ENCODE results near the gene KLHL29. TPM values are rescaled to one million over a fixed set of nuclear protein-coding genes. Genes with fewer than 3 reads are reported as not detected.

The KLHL29 gene
- total and polyA plus RNA-seq, 10 of the 15 experiments (the other 5 are each of a cell fraction or from before 2014, with no cell fraction given) = 1.4 to 19.5 (median 6.1) TPM

- DNase-seq (ENCODE audit: low read depth, low spot score) = no peak
- Histone ChIP-seq H3K4me1 (ENCODE audit: control insufficient read depth, insufficient read depth, low read length) (no peaks in the 10 kb centered on the region), H3K9me3 (replicated peaks; ENCODE audit: control insufficient read depth, insufficient read depth, low read length) (no peaks in the 10 kb centered on the region), H2AFZ (ENCODE audit: control insufficient read depth, low read depth, low read length) (no peak overlapping the region), H3K36me3 (ENCODE audit: control insufficient read depth in 2 of 2, insufficient read depth in 2 of 2, low read length in 1 of 2) (peaks cover 15 to 16% of the 10 kb centered on the region in 2 experiments; a peak in 3 of 4 replicates), H3K27me3 (replicated peaks in 1 of 2; ENCODE audit: control insufficient read depth in 2 of 2, insufficient read depth in 2 of 2, low read length in 1 of 2) (no peaks in the 10 kb centered on the region), H3K9ac (ENCODE audit: control insufficient read depth, insufficient read depth, low read length) (no peak overlapping the region), H3K27ac (ENCODE audit: control insufficient read depth, insufficient read depth) (no peak overlapping the region), H3K4me3 (no peak overlapping the region), H4K20me1 (ENCODE audit: control insufficient read depth, insufficient read depth) (no peaks in the 10 kb centered on the region), H3K4me2 (ENCODE audit: control insufficient read depth, insufficient read depth) (no peak overlapping the region), H3K79me2 (ENCODE audit: control insufficient read depth, insufficient read depth, low read length) (no peaks in the 10 kb centered on the region)
- no peak for FAIRE-seq
- in situ Hi-C loops (cut with MboI) (no loop called here), intact Hi-C loops (cut with micrococcal nuclease; ENCODE audit: unreplicated experiment) (no loop called here)
- TF ChIP-seq STAT3 (IDR thresholded peaks at IDR 0.05; ENCODE audit: low read depth, low read length) = no peak
- TF ChIP-seq SMARCA5 (IDR thresholded peaks at IDR 0.05) = no peak
- TF ChIP-seq TBL1XR1 (IDR thresholded peaks at IDR 0.05; ENCODE audit: low read depth, low read length) = no peak
- TF ChIP-seq SREBF1 (IDR thresholded peaks at IDR 0.05; ENCODE audit: low read length) = no peak
- TF ChIP-seq NFYA (IDR thresholded peaks at IDR 0.05; ENCODE audit: borderline replicate concordance, low read depth, low read length) = no peak
- no peak for TF ChIP-seq TCF7 (IDR thresholded peaks at IDR 0.05; ENCODE audit: borderline replicate concordance)
- no peak for TF ChIP-seq FOXK2 (IDR thresholded peaks at IDR 0.05)
- TF ChIP-seq CREB1 (IDR thresholded peaks at IDR 0.05; ENCODE audit: low read depth) = no peak
- ChIA-PET SMC1A (ENCODE audit: uncharacterized antibody, unreplicated experiment) (no interaction called here), RAD21 (ENCODE audit: unreplicated experiment) (no interaction called here), POLR2A (no interaction called here), CTCF (no interaction called here)
- BruUV-seq (replicated peaks) = TSS peak; percentile 28
- no peak for ATAC-seq
- 67% methylated on average over 5 of the region's 5 CpGs for WGBS (ENCODE audit: insufficient coverage, insufficient replicate concordance, low lambda C conversion rate, missing lambda C conversion rate)
Observed at GRCh38 chr2:23699580-23699925, 314.6 kb downstream of the KLHL29 start.

GRCh38 chr2:23700627-23701026, 315.6 kb downstream of the KLHL29 start:
- no peak for FAIRE-seq
- ChIA-PET SMC1A (ENCODE audit: uncharacterized antibody, unreplicated experiment) (no interaction called here), POLR2A (no interaction called here)
- TF ChIP-seq NRF1 (conservative IDR thresholded peaks at IDR 0.05; ENCODE audit: low read depth, low read length) (no peak), GATAD2B (conservative IDR thresholded peaks at IDR 0.05; ENCODE audit: low read depth) (no peak), MAX (IDR thresholded peaks at IDR 0.05; ENCODE audit: low read depth, low read length) (no peak), MTA3 (IDR thresholded peaks at IDR 0.05; ENCODE audit: borderline replicate concordance, low read length) (no peak), ZBED1 (IDR thresholded peaks at IDR 0.05; ENCODE audit: borderline replicate concordance) (no peak), CHD1 (IDR thresholded peaks at IDR 0.05; ENCODE audit: low read depth, low read length) (no peak), POLR2AphosphoS2 (IDR thresholded peaks at IDR 0.05; ENCODE audit: low read depth, low read length) (no peak), REST (IDR thresholded peaks at IDR 0.05; ENCODE audit: low read depth, low read length) (no peak), BCL11A (IDR thresholded peaks at IDR 0.05; ENCODE audit: low read depth, low read length) (no peak)

More at GRCh38 chr2:23700627-23701026, 315.6 kb downstream of the KLHL29 start:
- RAD21 ChIA-PET (ENCODE audit: unreplicated experiment) = no interaction called here
- Histone ChIP-seq H3K9ac (ENCODE audit: control insufficient read depth, insufficient read depth, low read length) (no peak overlapping the region), H3K4me2 (ENCODE audit: control insufficient read depth, insufficient read depth) (no peak overlapping the region), H4K20me1 (ENCODE audit: control insufficient read depth, insufficient read depth) (no peaks in the 10 kb centered on the region), H3K27me3 (replicated peaks in 1 of 2; ENCODE audit: control insufficient read depth in 2 of 2, insufficient read depth in 2 of 2, low read length in 1 of 2) (no peaks in the 10 kb centered on the region), H3K79me2 (ENCODE audit: control insufficient read depth, insufficient read depth, low read length) (no peaks in the 10 kb centered on the region), H3K36me3 (ENCODE audit: control insufficient read depth in 2 of 2, insufficient read depth in 2 of 2, low read length in 1 of 2) (peaks cover 15 to 16% of the 10 kb centered on the region in 2 experiments; a peak in 3 of 4 replicates), H3K27ac (ENCODE audit: control insufficient read depth, insufficient read depth) (no peak overlapping the region), H3K4me3 (no peak overlapping the region), H3K4me1 (ENCODE audit: control insufficient read depth, insufficient read depth, low read length) (no peaks in the 10 kb centered on the region), H2AFZ (ENCODE audit: control insufficient read depth, low read depth, low read length) (no peak overlapping the region), H3K9me3 (replicated peaks; ENCODE audit: control insufficient read depth, insufficient read depth, low read length) (no peaks in the 10 kb centered on the region)
- intact Hi-C loops (cut with micrococcal nuclease; ENCODE audit: unreplicated experiment) = no loop called here
- no TSS peak for BruUV-seq (replicated peaks)
- 67% methylated on average over 5 of the region's 5 CpGs for WGBS (ENCODE audit: insufficient coverage, insufficient replicate concordance, low lambda C conversion rate, missing lambda C conversion rate)
- CTCF ChIA-PET = no interaction called here
- in situ Hi-C loops (cut with MboI) = no loop called here
- ATAC-seq (no peak), DNase-seq (ENCODE audit: low read depth, low spot score) (no peak)
